Activated CD4-positive, alpha-beta T cell treated with anti-CD3 and anti-CD28 coated beads, Interleukin-10, Interleukin-2, amounts not matched to agents 100 ng/mL and 50 ng/mL, durations not matched to agents 16 hours and 8 hours (primary cell): ENCODE measurements around the gene RBM17.
A peak's percentile ranks its signal among the peaks of the same experiment; 100 is the strongest.
"Not testable (repeated sequence)": the region's sequence is repeated elsewhere in the genome, so short reads cannot be mapped to it uniquely, and the experiment has no call there.

Source experiments
- DNase-seq: peaks from one replicate; pipeline ENCODE4 v3.0.0-alpha.2; 2020

The RBM17 gene

DNA sequence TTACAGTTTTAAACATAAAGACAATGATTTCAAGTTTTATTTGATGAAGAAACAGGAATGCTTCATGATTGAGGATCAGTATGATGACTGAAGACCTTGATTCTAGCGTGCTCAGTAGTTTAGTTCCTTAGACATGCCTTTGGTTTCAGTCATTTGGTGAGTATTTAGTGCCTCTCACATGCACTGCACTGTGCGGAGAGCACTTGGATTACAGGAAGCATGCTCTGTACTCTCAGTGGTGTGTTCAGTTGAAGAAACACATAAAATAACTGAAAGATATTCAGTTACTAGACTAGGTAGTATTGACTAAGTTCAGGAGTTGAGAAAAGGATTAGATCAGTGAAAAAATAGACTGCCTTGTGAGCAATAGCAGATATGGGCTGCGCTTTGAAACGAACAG lies 25.5 kb downstream of the RBM17 start:
- DNase-seq: peak; percentile 52

- peak; percentile 62 for DNase-seq
Measured at GRCh38 chr10:6114805-6115341, 26.0 kb downstream of the RBM17 start.

- no peak for DNase-seq
Measured at GRCh38 chr10:6115411-6115810, 26.6 kb downstream of the RBM17 start.

DNA sequence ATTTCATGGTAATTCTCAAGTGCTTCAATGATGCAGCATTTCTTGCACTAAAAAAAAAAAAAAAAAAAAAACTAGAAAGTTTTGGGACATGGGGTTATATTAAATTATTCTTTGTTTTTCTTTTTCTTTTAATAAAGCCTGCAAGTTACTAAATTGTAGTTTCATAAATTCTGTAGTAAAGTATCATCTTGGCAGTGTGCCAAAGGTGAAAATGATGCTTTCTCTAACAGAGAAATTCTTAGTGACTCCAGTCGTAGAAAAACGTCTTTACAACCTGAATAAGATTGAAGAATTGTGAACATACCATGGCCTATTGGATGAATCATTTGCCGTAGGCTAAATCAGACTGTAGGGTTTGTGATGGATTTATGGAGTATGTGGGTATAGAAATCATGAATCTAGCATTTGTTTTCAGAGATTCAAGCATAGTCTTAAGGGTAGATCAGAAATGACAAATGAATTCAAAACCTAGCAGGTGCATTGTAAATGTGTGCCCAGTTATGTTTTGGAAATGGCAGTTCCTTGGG lies 27.1 kb downstream of the RBM17 start:
- no peak for DNase-seq

DNA sequence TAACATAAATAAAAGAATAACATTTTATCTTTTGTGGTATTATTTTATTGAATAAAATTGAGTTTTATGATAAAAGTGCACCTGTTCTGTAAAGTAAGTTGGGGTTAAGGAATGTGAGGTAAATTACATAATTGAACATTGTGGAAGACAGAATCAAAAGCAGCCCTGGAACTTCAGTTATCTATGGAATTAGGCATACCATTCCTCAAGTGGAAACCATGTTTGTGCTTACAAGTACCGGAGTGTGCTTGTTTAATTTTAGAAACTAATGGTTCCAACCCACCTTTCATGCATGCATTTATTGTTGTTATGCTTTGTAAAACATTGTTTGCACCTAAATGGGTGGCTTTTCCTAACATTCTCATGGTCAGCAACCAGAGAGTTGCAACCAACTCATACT lies 28.0 kb downstream of the RBM17 start:
- DNase-seq: no peak

DNA sequence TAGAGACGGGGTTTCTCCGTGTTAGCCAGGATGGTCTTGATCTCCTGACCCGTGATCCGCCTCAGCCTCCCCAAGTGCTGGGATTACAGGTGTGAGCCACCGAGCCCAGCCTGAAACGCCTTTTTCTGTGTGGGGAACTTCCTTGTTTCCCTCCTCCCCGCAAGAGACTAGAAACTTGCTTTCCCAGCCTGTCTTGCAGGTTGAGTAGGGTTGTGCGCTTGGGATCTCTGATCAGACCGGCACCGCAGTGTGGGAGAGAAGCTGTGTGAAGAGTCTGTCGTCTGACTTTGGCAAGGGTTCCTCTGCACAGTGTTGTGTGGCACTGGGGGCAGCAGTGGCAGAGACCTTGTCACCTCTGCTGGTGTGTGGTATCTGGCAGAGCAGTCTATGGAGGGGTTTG lies 28.9 kb downstream of the RBM17 start:
- DNase-seq: no peak

DNA sequence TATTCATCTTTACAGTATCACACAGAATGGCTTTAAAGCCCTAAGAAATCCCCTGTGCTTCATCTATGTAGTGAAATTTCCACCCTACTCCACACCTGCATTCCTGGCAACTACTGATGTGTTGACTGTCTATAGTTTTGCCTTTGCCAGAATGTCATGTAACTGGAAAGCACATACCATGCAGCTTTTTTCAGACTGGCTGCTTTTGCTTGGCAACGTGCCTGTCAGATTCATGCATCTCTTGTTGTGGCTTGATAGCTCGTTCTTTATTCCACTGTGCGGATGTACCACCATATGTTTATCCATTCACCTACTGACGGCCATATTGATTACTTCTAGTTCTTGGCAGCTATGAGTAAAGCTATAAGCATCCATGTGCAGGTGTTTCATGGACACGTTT lies 30.6 kb downstream of the RBM17 start:
- no peak for DNase-seq

- DNase-seq: no peak
Measured at GRCh38 chr10:6119962-6120361, 31.1 kb downstream of the RBM17 start.

DNA sequence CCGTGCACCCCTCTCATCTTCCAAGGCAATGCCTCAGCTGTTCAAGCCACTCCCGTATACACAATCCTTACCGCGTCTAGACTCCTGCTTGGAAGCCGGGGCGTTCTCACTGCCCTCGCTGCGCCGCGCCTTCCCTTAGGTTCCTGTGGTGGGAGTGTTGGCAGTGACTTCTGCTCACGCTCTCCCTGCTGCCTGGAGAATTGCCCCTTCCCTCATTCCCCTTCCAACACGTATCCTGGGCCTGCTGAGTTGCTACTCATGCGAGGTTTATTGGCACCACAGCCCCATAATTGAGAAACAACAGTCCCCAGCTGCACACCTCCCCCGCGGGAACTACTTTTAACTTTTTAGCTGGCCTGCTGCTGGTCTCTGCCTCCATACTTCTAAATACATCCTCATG lies 31.9 kb downstream of the RBM17 start:
- DNase-seq: no peak

- no peak for DNase-seq
Measured at GRCh38 chr10:6121146-6121545, 32.3 kb downstream of the RBM17 start.

- DNase-seq: peak; percentile 68
Measured at GRCh38 chr10:6123532-6123931, 34.7 kb downstream of the RBM17 start.

DNA sequence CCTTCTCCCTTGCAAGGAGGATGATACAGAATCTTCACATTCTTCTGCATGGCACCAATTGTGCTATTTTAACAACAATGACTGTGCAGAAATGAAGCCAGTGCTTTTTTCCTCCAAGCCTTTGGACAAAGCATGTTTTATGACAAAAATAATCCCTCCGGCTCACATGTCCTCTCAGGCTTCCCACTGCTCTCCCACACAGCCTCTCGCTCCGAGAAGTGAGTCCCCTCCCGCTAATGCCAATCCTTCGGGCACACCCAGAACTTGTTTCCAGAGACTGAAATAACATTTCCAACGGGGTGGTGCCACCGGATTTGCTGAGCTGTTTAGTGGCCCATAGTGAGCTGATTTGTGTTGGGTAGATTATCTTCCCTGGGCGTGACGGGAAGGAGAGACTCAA lies 35.8 kb downstream of the RBM17 start:
- DNase-seq: no peak

DNA sequence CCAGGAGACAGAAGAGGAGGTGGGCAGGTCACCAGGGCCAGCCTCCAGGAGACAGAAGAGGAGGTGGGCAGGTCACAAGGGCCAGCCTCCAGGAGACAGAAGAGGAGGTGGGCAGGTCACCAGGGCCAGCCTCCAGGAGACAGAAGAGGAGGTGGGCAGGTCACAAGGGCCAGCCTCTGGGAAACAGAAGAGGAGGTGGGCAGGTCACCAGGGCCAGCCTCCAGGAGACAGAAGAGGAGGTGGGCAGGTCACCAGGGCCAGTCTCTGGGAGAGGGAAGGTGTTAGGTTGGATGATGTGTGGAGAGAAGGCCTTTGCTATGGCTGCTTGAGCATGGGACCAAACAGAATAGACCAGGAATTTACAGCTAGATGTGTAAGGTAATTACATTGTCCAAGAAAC lies 38.6 kb downstream of the RBM17 start:
- not testable (repeated sequence) for DNase-seq

GRCh38 chr10:6128087-6128486 lies 39.3 kb downstream of the RBM17 start:
- DNase-seq: no peak

DNA sequence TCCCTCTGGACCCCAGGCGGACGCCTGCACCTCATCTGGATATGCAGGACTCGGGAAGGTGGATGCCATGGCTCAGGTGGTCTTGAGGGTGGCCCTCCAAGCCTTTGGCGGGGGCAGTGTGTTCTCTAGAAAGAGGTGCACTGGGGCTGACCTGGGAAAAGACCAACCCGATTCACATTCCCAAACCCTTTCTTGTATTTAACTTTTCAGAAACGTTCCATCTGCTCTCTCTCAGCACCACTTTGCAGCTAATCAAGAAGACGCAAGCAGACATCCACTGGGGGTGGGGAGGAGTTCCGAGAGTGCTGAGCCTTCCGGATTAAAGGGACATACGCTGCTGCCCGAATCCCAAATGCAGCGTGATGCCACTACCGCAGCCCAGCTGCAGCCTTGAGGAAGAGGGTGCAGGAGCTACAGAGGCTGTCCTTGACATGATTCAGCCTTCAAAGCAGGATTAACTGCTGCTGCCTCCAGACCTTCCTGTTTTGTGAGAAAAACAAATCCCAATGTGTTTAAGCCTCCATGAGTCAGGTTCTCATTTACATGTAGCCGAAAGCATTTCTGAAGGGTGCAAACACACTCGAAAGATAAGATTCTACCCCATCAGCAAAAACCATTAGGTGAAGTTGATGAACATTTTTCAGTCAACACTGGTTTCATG lies 39.9 kb downstream of the RBM17 start:
- no peak for DNase-seq

GRCh38 chr10:6130848-6131470 lies 42.1 kb downstream of the RBM17 start:
- DNase-seq: no peak

- DNase-seq: no peak
Measured at GRCh38 chr10:6133331-6134098, 44.7 kb downstream of the RBM17 start.

GRCh38 chr10:6134099-6134823 lies 45.4 kb downstream of the RBM17 start:
- DNase-seq: no peak

- DNase-seq: no peak
Measured at GRCh38 chr10:6135039-6135438, 46.2 kb downstream of the RBM17 start.

- DNase-seq: no peak
Measured at GRCh38 chr10:6135589-6136168, 46.8 kb downstream of the RBM17 start.

GRCh38 chr10:6136215-6137201 lies 47.7 kb downstream of the RBM17 start:
- DNase-seq: peak; percentile 93
